ENCODE data around the gene TBC1D14.

- TF ChIP-seq POLR2A (IDR thresholded peaks at IDR 0.05) (no peak), CTCF (IDR thresholded peaks at IDR 0.05) (no peak)
Observed at GRCh38 chr4:6972375-6972650, 62.7 kb downstream of the TBC1D14 start.

All from testis (tissue), 2 donors.